ENCODE data around the gene TVP23A.

The TVP23A gene

GRCh38 chr16:10817963-10818941, at the start of gene TVP23A:
Gene TVP23A (minus strand): TSS chr16:10818794. CDS start chr16:10818493, 301 bp downstream.
- DNase-seq (ENCODE audit: low read depth) = no peak
- TF ChIP-seq POLR2A (IDR thresholded peaks at IDR 0.05; ENCODE audit: extremely low read depth, insufficient read length) (no peak), MAX (IDR thresholded peaks at IDR 0.05; ENCODE audit: low read depth, low read length) (no peak), MYC (IDR thresholded peaks at IDR 0.05; ENCODE audit: low read depth, low read length) (no peak), CTCF (IDR thresholded peaks at IDR 0.05; ENCODE audit: low read depth, low read length) (no peak)
- no peak within 1 kb of the TSS for H3K4me3 ChIP-seq (ENCODE audit: low read depth, low read length)

- no peak for DNase-seq (ENCODE audit: low read depth)
- no peak overlapping the region for H3K4me3 ChIP-seq (ENCODE audit: low read depth, low read length)
- no peak for TF ChIP-seq MYC (IDR thresholded peaks at IDR 0.05; ENCODE audit: low read depth, low read length)
Observed at GRCh38 chr16:10868104-10868595, 49.6 kb upstream of the TVP23A start.

- no peak overlapping the region for H3K4me3 ChIP-seq (ENCODE audit: low read depth, low read length)
- TF ChIP-seq CTCF (IDR thresholded peaks at IDR 0.05; ENCODE audit: low read depth, low read length) = no peak
- TF ChIP-seq POLR2A (IDR thresholded peaks at IDR 0.05; ENCODE audit: extremely low read depth, insufficient read length) = no peak
- no peak for TF ChIP-seq MYC (IDR thresholded peaks at IDR 0.05; ENCODE audit: low read depth, low read length)
- no peak for TF ChIP-seq MAX (IDR thresholded peaks at IDR 0.05; ENCODE audit: low read depth, low read length)
- no peak for DNase-seq (ENCODE audit: low read depth)
Observed at GRCh38 chr16:10867199-10867598, 48.6 kb upstream of the TVP23A start.

GRCh38 chr16:10865991-10866966, 47.7 kb upstream of the TVP23A start:
- no peak for TF ChIP-seq POLR2A (IDR thresholded peaks at IDR 0.05; ENCODE audit: extremely low read depth, insufficient read length)
- no peak for TF ChIP-seq CTCF (IDR thresholded peaks at IDR 0.05; ENCODE audit: low read depth, low read length)
- no peak overlapping the region for H3K4me3 ChIP-seq (ENCODE audit: low read depth, low read length)
- no peak for DNase-seq (ENCODE audit: low read depth)

GRCh38 chr16:10862438-10862837, 43.8 kb upstream of the TVP23A start:
- DNase-seq (ENCODE audit: low read depth) = peak; percentile 80
- no peak overlapping the region for H3K4me3 ChIP-seq (ENCODE audit: low read depth, low read length)
- TF ChIP-seq CTCF (IDR thresholded peaks at IDR 0.05; ENCODE audit: low read depth, low read length) = no peak
- peak; percentile 65 for TF ChIP-seq MAX (IDR thresholded peaks at IDR 0.05; ENCODE audit: low read depth, low read length)
- TF ChIP-seq POLR2A (IDR thresholded peaks at IDR 0.05; ENCODE audit: extremely low read depth, insufficient read length) = no peak
- peak; percentile 64; the same call in 1 of the 2 replicates for TF ChIP-seq MYC (IDR thresholded peaks at IDR 0.05; ENCODE audit: low read depth, low read length)

GRCh38 chr16:10859658-10860057, 41.1 kb upstream of the TVP23A start:
- TF ChIP-seq POLR2A (IDR thresholded peaks at IDR 0.05; ENCODE audit: extremely low read depth, insufficient read length) (no peak), CTCF (IDR thresholded peaks at IDR 0.05; ENCODE audit: low read depth, low read length) (no peak), MAX (IDR thresholded peaks at IDR 0.05; ENCODE audit: low read depth, low read length) (no peak), MYC (IDR thresholded peaks at IDR 0.05; ENCODE audit: low read depth, low read length) (no peak)
- H3K4me3 ChIP-seq (ENCODE audit: low read depth, low read length) = no peak overlapping the region
- no peak for DNase-seq (ENCODE audit: low read depth)

Data from NB4 (cell line).